ENCODE results near the gene FBLN1. TPM values are rescaled to one million over a fixed set of nuclear protein-coding genes. Genes with fewer than 3 reads are reported as not detected.
"Not testable (repeated sequence)": the region's sequence is repeated elsewhere in the genome, so short reads cannot be mapped to it uniquely, and the experiment has no call there.

The FBLN1 gene
- total RNA-seq, 4 donors from 2014 or later = 33.7 to 546 (median 86.3) TPM

GRCh38 chr22:45456811-45457210 lies 45.9 kb upstream of the FBLN1 start:
- H3K9me3 ChIP-seq = no peaks in the 10 kb centered on the region
- intact Hi-C loops (cut with DNase I) = no loop called here
- H3K27me3 ChIP-seq = no peaks in the 10 kb centered on the region
- TF ChIP-seq CTCF (IDR thresholded peaks at IDR 0.05) (no peak), POLR2A (IDR thresholded peaks at IDR 0.05) (no peak)
- WGBS, 2 donors = 78 to 84% methylated on average over 6 to 8 of the region's 8 CpGs
- no peak overlapping the region for H3K4me3 ChIP-seq
- peaks cover 0 to 23% (median 13%) of the 10 kb centered on the region in 3 donors for H3K4me1 ChIP-seq
- no peaks in the 10 kb centered on the region for H3K36me3 ChIP-seq
- DNase-seq = no peak
- H3K27ac ChIP-seq = no peak overlapping the region

GRCh38 chr22:45458532-45458931 lies 44.2 kb upstream of the FBLN1 start:
- H3K4me3 ChIP-seq = no peak overlapping the region
- peaks cover 0 to 9% (median 6%) of the 10 kb centered on the region in 3 donors for H3K4me1 ChIP-seq
- WGBS, 2 donors = 95 to 96% methylated on average over 8 to 11 of the region's 13 CpGs
- intact Hi-C loops (cut with DNase I) = no loop called here
- H3K27me3 ChIP-seq = no peaks in the 10 kb centered on the region
- no peak overlapping the region for H3K27ac ChIP-seq
- no peaks in the 10 kb centered on the region for H3K9me3 ChIP-seq
- TF ChIP-seq CTCF (IDR thresholded peaks at IDR 0.05) = no peak
- TF ChIP-seq POLR2A (IDR thresholded peaks at IDR 0.05) = no peak
- no peaks in the 10 kb centered on the region for H3K36me3 ChIP-seq
- no peak for DNase-seq

GRCh38 chr22:45459235-45459634 lies 43.4 kb upstream of the FBLN1 start:
- TF ChIP-seq CTCF (IDR thresholded peaks at IDR 0.05) = no peak
- no peak for TF ChIP-seq POLR2A (IDR thresholded peaks at IDR 0.05)
- Histone ChIP-seq H3K27ac (peak overlapping the region in 2 of 4 donors; percentile 74 to 76), H3K4me3 (no peak overlapping the region), H3K36me3 (no peaks in the 10 kb centered on the region), H3K9me3 (no peaks in the 10 kb centered on the region), H3K27me3 (no peaks in the 10 kb centered on the region), H3K4me1 (peaks cover 0 to 9% (median 6%) of the 10 kb centered on the region in 3 donors)
- intact Hi-C loops (cut with DNase I) = no loop called here
- no peak for DNase-seq
- 86 to 92% methylated on average over 8 of the region's 8 CpGs for WGBS, 2 donors

- intact Hi-C loops (cut with DNase I) = no loop called here
- H3K4me3 ChIP-seq = no peak overlapping the region
- H3K36me3 ChIP-seq = no peaks in the 10 kb centered on the region
- H3K4me1 ChIP-seq = peaks cover 0 to 14% (median 6%) of the 10 kb centered on the region in 3 donors
- no peak for DNase-seq
- 64 to 67% methylated on average over 8 to 12 of the region's 14 CpGs for WGBS, 2 donors
- TF ChIP-seq CTCF (IDR thresholded peaks at IDR 0.05) (no peak), POLR2A (IDR thresholded peaks at IDR 0.05) (no peak)
- H3K9me3 ChIP-seq = no peaks in the 10 kb centered on the region
- H3K27me3 ChIP-seq = no peaks in the 10 kb centered on the region
- H3K27ac ChIP-seq = peak overlapping the region in 3 of 4 donors; percentile 62 to 76 (median 70)
Observed at GRCh38 chr22:45460288-45461109, 42.2 kb upstream of the FBLN1 start.

GRCh38 chr22:45462034-45462655 lies 40.5 kb upstream of the FBLN1 start:
- Histone ChIP-seq H3K9me3 (no peaks in the 10 kb centered on the region), H3K27ac (peak overlapping the region in 1 of 4 donors; percentile 29), H3K27me3 (no peaks in the 10 kb centered on the region), H3K4me3 (no peak overlapping the region), H3K36me3 (no peaks in the 10 kb centered on the region), H3K4me1 (peaks cover 0 to 19% (median 6%) of the 10 kb centered on the region in 3 donors)
- WGBS, 2 donors = 80 to 92% methylated on average over 2 of the region's 6 CpGs
- intact Hi-C loops (cut with DNase I) = no loop called here
- no peak for DNase-seq
- TF ChIP-seq POLR2A (IDR thresholded peaks at IDR 0.05) (no peak), CTCF (IDR thresholded peaks at IDR 0.05) (no peak)

GRCh38 chr22:45463691-45464090 lies 39.0 kb upstream of the FBLN1 start:
- DNase-seq; intact Hi-C loops (cut with DNase I); H3K36me3 ChIP-seq; H3K4me3 ChIP-seq; H3K9me3 ChIP-seq; H3K27me3 ChIP-seq; H3K27ac ChIP-seq: not testable (repeated sequence)
- H3K4me1 ChIP-seq = peaks cover 0 to 23% (median 6%) of the 10 kb centered on the region in 3 donors
- 87 to 89% methylated on average over 3 of the region's 3 CpGs for whole genome bisulfite sequencing, 2 donors
